ENCODE data around the gene BACE1-AS.

BACE1-AS gene

GRCh38 chr11:117289795-117290194 is 1.4 kb upstream of the BACE1-AS start:
- TF ChIP-seq CTCF (IDR thresholded peaks at IDR 0.05; ENCODE audit: extremely low read depth, missing control alignments), result no peak
- no peak for DNase-seq (ENCODE audit: low spot score)

GRCh38 chr11:117292616-117293015 is 1.5 kb downstream of the BACE1-AS start:
- no peak for TF ChIP-seq CTCF (IDR thresholded peaks at IDR 0.05; ENCODE audit: extremely low read depth, missing control alignments)
- DNase-seq (ENCODE audit: low spot score), result no peak

GRCh38 chr11:117295438-117296137 is 4.4 kb downstream of the BACE1-AS start:
- TF ChIP-seq CTCF (IDR thresholded peaks at IDR 0.05; ENCODE audit: extremely low read depth, missing control alignments), result no peak
- no peak for DNase-seq (ENCODE audit: low spot score)

- DNase-seq (ENCODE audit: low spot score), result no peak
- TF ChIP-seq CTCF (IDR thresholded peaks at IDR 0.05; ENCODE audit: extremely low read depth, missing control alignments), result no peak
Measured at GRCh38 chr11:117296881-117297280, 5.7 kb downstream of the BACE1-AS start.

GRCh38 chr11:117298195-117298594 is 7.0 kb downstream of the BACE1-AS start:
- no peak for DNase-seq (ENCODE audit: low spot score)
- TF ChIP-seq CTCF (IDR thresholded peaks at IDR 0.05; ENCODE audit: extremely low read depth, missing control alignments), result no peak

GRCh38 chr11:117299351-117300282 is 8.5 kb downstream of the BACE1-AS start:
- DNase-seq (ENCODE audit: low spot score), result no peak
- no peak for TF ChIP-seq CTCF (IDR thresholded peaks at IDR 0.05; ENCODE audit: extremely low read depth, missing control alignments)

- no peak for DNase-seq (ENCODE audit: low spot score)
- TF ChIP-seq CTCF (IDR thresholded peaks at IDR 0.05; ENCODE audit: extremely low read depth, missing control alignments), result no peak
Measured at GRCh38 chr11:117300283-117300663, 9.1 kb downstream of the BACE1-AS start.
